Upper lobe of right lung (tissue), 1 donor: ENCODE data around the gene LRRC72. TPM values are rescaled to one million over a fixed set of nuclear protein-coding genes. Genes with fewer than 3 reads are reported as not detected.
A peak's percentile ranks its signal among the peaks of the same experiment; 100 is the strongest.

ENCODE experiments used
- ATAC-seq: fragments of 200-7000 bp; cut with Tn5 transposase; one replicate; pipeline ENCODE4 v1.9.1; 2020; ENCODE audit warnings: mild to moderate bottlenecking, moderate library complexity
- DNase-seq: peaks from one replicate; pipeline ENCODE4 v3.0.0-alpha.2; 2020
- H3K27ac ChIP-seq: fragments of 200-600 bp; one replicate; pipeline ENCODE4 v1.8.0; 2022
- H3K27me3 ChIP-seq: fragments of 200-600 bp; one replicate; pipeline ENCODE4 v1.8.0; 2022; ENCODE audit warnings: mild to moderate bottlenecking
- H3K36me3 ChIP-seq: fragments of 200-600 bp; one replicate; pipeline ENCODE4 v1.8.0; 2022
- H3K4me1 ChIP-seq: fragments of 200-600 bp; one replicate; pipeline ENCODE4 v1.8.0; 2022
- H3K4me3 ChIP-seq: fragments of 200-600 bp; one replicate; pipeline ENCODE4 v1.8.0; 2022; ENCODE audit warnings: mild to moderate bottlenecking
- H3K9me3 ChIP-seq: fragments of 200-600 bp; one replicate; pipeline ENCODE4 v1.8.0; 2022
- CTCF ChIP-seq: fragments of 200-600 bp; IDR thresholded peaks from one replicate; pipeline ENCODE4 v1.8.0; 2022; ENCODE audit warnings: antibody characterized with exemption
- intact Hi-C: fragments of 100-400 bp; cut with DNase I; formaldehyde crosslinking; loops from one replicate; pipeline ENCODE4 v1.11.0; 2022
- total RNA-seq: library from RNA; stranded (reverse); fragmentation: NEBNext Ultra II Directional; extraction: Animal tissue kit (Norgen Biotek cat#: 25700); gene quantifications from one replicate; pipeline ENCODE4 v1.2.1, GENCODE V29; 2021
- donor health status: DM: no; HTN: yes; CAD: no; lungs with severe emphysema.

Gene LRRC72
- total RNA-seq, 1 donor from 2014 or later: not detected

DNA sequence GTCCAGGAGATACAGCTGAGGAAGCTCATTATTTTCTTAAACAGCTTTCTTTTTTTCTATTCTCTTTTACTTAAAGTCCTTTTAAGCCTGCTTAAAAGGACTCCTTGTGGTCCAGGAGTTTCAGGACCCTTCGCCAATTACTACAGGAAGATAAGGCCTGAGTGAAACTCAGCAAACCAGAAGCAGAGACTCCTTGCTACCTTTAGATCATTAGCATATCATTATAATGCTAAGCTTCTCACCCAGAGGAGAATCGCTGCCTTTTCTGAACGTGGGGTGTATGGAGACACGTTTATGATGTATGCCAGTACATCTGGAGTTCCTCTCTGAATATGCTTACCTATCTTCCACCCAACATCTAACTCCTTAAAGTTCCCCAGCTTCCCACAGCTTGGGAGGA lies 71.4 kb downstream of the LRRC72 start:
- Histone ChIP-seq H3K36me3 (peaks cover 47% of the 10 kb centered on the region), H3K4me3 (no peak overlapping the region), H3K9me3 (no peaks in the 10 kb centered on the region), H3K4me1 (no peaks in the 10 kb centered on the region), H3K27me3 (no peaks in the 10 kb centered on the region), H3K27ac (no peak overlapping the region)
- DNase-seq (no peak), ATAC-seq (no peak)
- no peak for TF ChIP-seq CTCF
- intact Hi-C loops: no loop called here

- DNase-seq (no peak), ATAC-seq (no peak)
- no peak overlapping the region for H3K27ac ChIP-seq
- no peaks in the 10 kb centered on the region for H3K27me3 ChIP-seq
- H3K4me1 ChIP-seq: no peaks in the 10 kb centered on the region
- no peaks in the 10 kb centered on the region for H3K9me3 ChIP-seq
- H3K36me3 ChIP-seq: peaks cover 65% of the 10 kb centered on the region
- no peak overlapping the region for H3K4me3 ChIP-seq
- intact Hi-C loops: no loop called here
- no peak for TF ChIP-seq CTCF
Measured at GRCh38 chr7:16599860-16600259, 73.2 kb downstream of the LRRC72 start.

GRCh38 chr7:16603633-16604032 lies 77.0 kb downstream of the LRRC72 start:
- Histone ChIP-seq H3K27me3 (no peaks in the 10 kb centered on the region), H3K4me3 (no peak overlapping the region), H3K9me3 (no peaks in the 10 kb centered on the region), H3K36me3 (peaks cover 57% of the 10 kb centered on the region), H3K4me1 (no peaks in the 10 kb centered on the region), H3K27ac (no peak overlapping the region)
- ATAC-seq: no peak
- DNase-seq: no peak
- no peak for TF ChIP-seq CTCF
- intact Hi-C loops: no loop called here

GRCh38 chr7:16604054-16604453 lies 77.4 kb downstream of the LRRC72 start:
- intact Hi-C loops: no loop called here
- Histone ChIP-seq H3K4me3 (no peak overlapping the region), H3K4me1 (no peaks in the 10 kb centered on the region), H3K36me3 (peaks cover 61% of the 10 kb centered on the region), H3K9me3 (no peaks in the 10 kb centered on the region), H3K27me3 (no peaks in the 10 kb centered on the region), H3K27ac (no peak overlapping the region)
- peak; percentile 11 for TF ChIP-seq CTCF
- no peak for ATAC-seq
- DNase-seq: no peak

DNA sequence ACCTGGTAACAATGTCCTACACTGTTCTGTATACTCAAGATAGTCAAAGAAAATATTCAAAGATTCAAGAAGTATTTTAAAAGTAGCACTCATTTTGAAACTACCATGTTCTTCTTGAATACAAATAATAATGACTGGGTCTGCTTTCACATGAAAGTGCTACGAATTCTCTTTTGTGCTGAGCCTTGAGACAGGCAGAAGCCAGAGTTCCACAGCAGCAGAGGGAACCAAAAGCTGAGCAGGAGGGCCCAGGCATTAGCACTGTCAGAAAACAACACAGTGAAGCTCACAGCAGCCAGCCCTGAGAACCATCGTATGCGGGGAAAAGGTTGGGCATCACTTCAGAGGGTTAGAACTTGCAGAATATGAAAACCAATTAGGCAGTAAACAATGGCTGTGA lies 80.1 kb downstream of the LRRC72 start:
- Histone ChIP-seq H3K9me3 (no peaks in the 10 kb centered on the region), H3K27me3 (no peaks in the 10 kb centered on the region), H3K4me3 (no peak overlapping the region), H3K27ac (no peak overlapping the region), H3K36me3 (peaks cover 42% of the 10 kb centered on the region), H3K4me1 (no peaks in the 10 kb centered on the region)
- intact Hi-C loops: no loop called here
- no peak for TF ChIP-seq CTCF
- no peak for ATAC-seq
- no peak for DNase-seq

DNA sequence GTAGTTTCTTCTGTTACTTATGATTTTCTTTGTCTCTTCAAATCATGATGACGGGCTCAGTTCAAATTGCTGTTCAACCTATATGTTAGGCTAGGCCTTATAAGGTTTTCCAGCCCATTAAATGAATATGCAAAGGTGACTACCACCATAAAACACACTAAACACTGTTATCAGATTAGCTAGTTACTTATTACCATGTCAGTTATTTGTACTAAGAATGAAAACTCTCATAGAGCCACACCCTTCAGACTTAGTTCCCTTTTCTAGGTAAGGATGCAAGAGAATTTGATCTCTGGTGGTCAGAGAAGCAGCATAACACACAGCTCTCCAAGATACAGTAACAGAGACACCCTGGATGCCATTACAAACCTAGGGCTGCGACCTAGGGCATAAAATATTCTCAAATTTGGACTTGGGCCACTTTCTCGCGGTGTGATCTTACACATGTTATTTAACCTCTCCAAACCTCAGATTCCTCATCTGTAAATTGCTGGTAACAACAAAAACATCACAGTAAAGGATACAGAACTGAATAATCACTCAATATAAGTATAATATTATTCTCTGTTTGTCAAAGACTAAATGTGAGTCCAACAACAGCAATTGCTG lies 83.3 kb downstream of the LRRC72 start:
- Histone ChIP-seq H3K4me3 (no peak overlapping the region), H3K27me3 (no peaks in the 10 kb centered on the region), H3K27ac (no peak overlapping the region), H3K9me3 (no peaks in the 10 kb centered on the region), H3K4me1 (no peaks in the 10 kb centered on the region), H3K36me3 (peaks cover 24% of the 10 kb centered on the region)
- no peak for TF ChIP-seq CTCF
- peak; percentile 65 for ATAC-seq
- DNase-seq: no peak
- intact Hi-C loops: no loop called here
